NCI-H1092 (cell line): ENCODE data around the gene KDM4E.
"Not testable (repeated sequence)": the region's sequence is repeated elsewhere in the genome, so short reads cannot be mapped to it uniquely, and the experiment has no call there.

Experiments
- DNase-seq: peaks from one replicate; lab custom pipeline; 2025; lab: John Stamatoyannopoulos, UW

KDM4E gene

GRCh38 chr11:95024958-95025357 lies at the start of gene KDM4E:
TSS of gene KDM4E (plus strand) at chr11:95025258. CDS start at chr11:95025558, 300 bp downstream.
- no peak for DNase-seq

GRCh38 chr11:94975599-94975998 lies 49.5 kb upstream of the KDM4E start:
- DNase-seq = no peak

DNA sequence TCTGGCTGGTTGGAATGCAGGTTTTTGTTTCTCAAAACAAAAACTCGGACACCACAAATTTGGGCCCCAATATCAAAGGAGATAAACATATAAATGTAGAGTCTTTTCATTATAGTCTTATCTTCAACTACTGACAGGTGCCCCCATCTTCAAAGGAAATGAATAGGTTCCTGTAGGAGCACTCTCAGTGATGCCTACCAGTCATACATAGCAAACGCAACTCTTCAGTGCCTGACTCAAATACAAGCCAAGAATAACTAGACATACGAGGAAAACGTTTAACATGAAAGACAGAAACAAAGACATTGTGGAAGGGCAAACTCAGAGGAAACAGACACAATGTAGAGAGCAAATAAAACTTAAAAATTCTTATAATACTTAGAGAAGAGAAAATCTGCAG lies 37.7 kb upstream of the KDM4E start:
- no peak for DNase-seq

DNA sequence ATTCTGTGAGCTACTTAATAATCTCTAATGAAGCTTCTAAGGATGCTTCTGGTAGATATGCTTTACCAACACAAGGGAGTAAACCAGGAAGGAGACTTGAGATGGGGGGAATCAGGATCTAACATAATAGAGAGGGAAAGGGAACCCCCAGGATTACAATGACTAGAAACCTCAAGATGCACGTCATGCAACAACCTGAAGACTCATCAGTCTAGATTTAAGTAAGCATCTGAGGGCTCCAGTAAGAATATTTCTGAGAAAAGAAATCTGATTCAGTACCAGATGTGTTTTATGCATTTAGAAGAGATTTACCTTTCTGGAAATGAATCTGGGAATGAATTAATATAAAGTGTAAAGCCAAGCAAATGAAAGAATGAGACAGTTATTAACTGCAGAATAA lies 36.3 kb upstream of the KDM4E start:
- no peak for DNase-seq

DNA sequence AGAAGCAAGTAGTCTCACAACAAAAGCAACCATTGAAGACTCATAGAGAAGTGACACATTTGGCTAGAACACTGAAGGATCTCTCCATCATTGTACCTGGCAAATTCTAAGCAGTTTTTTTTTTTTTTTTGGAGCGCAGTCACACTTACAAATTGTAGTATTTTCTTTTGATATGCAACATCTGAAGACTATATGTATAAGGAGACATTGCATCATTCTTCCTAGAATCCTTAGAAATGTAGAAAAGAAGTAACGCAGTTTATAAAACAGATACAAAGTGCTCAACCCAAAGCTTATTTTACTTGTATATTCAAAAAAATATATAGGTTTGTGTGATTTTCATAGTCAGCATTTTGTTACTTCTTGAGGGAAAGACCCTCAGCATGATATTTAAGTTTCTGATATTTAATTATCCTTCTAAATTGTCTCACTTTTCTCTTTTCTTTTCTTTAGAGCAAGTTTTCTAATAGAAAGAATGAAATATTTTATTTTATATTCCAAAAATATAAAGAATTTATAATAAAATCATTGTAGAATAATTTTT lies 31.6 kb upstream of the KDM4E start:
- DNase-seq = no peak

DNA sequence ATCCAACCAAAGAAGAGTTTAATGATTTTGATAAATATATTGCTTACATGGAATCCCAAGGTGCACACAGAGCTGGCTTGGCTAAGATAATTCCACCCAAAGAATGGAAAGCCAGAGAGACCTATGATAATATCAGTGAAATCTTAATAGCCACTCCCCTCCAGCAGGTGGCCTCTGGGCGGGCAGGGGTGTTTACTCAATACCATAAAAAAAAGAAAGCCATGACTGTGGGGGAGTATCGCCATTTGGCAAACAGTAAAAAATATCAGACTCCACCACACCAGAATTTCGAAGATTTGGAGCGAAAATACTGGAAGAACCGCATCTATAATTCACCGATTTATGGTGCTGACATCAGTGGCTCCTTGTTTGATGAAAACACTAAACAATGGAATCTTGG lies 27.6 kb upstream of the KDM4E start:
- no peak for DNase-seq

- DNase-seq = no peak
Measured at GRCh38 chr11:94998285-94998684, 26.8 kb upstream of the KDM4E start.

- no peak for DNase-seq
Measured at GRCh38 chr11:95003716-95004115, 21.3 kb upstream of the KDM4E start.

DNA sequence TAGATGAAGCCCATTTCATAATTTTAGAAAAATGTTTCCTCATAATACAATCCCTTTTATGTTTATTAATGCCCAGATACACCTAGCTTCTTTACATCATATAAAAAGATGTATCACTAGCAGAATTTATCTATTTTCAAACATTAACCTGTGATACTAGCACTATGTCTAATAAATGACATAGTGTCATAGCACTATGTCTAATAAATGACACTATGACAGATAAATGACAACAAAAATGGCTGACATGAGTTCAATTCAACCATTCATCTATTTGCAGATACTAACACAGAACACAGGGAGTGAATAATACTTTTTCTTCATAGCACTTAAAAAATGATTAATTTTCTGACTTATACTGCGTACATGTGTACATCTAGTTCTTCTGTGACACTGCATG lies 19.4 kb upstream of the KDM4E start:
- no peak for DNase-seq

DNA sequence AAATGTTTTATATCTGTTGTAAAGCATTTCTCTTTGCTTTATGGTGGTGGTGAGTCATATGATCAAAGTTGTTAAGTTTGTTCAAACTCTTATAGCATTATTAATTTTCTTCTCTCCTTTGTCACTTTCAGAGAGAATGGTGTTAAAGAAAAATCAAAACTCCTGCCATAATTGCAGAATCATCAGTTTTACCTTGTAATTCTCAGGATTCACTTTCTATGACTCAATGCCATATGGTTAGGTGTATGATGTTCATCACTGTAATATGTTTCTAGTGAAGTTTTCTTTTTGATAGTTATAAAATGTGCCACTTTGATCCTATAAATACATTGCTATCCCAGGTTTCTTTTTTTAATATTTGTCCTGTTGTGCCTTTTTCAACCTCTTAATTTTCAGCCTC lies 13.7 kb upstream of the KDM4E start:
- DNase-seq = no peak

GRCh38 chr11:95014184-95014821 lies 10.8 kb upstream of the KDM4E start:
- DNase-seq = no peak

DNA sequence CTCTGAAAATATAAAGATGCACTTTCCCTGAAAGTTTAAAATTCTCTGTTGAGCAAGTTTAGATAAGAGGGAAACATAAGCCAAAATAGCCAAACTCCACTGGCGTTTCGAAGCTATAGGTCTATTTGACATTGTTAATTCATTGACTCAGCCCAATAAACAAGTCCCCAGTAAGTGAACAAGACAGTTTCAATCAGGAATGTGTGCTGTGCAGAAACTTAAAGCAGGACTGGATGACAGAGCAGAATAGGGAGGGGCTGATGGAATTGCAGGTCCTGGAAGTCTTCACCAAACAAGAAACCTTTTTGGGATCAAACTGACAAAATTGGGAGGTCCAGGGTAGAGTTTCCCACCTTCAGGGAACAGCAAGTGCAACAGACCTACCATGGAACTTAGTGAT lies 8.9 kb upstream of the KDM4E start:
- DNase-seq = no peak

- DNase-seq = not testable (repeated sequence)
Measured at GRCh38 chr11:95021468-95021867, 3.6 kb upstream of the KDM4E start.

DNA sequence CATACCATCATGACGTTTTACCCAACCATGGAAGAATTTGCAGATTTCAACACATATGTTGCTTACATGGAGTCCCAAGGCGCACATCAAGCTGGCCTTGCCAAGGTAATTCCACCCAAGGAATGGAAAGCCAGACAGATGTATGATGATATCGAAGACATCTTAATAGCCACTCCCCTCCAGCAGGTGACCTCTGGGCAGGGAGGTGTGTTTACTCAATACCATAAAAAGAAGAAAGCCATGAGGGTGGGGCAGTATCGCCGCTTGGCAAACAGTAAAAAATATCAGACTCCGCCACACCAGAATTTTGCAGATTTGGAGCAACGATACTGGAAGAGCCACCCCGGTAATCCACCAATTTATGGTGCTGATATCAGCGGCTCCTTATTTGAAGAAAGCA lies 536 bp downstream of the KDM4E start:
- not testable (repeated sequence) for DNase-seq

GRCh38 chr11:95028357-95028756 lies 3.3 kb downstream of the KDM4E start:
- no peak for DNase-seq

GRCh38 chr11:95033051-95033450 lies 8.0 kb downstream of the KDM4E start:
- no peak for DNase-seq

- DNase-seq = no peak
Measured at GRCh38 chr11:95035316-95035715, 10.3 kb downstream of the KDM4E start.

GRCh38 chr11:95037356-95038035 lies 12.4 kb downstream of the KDM4E start:
- not testable (repeated sequence) for DNase-seq

DNA sequence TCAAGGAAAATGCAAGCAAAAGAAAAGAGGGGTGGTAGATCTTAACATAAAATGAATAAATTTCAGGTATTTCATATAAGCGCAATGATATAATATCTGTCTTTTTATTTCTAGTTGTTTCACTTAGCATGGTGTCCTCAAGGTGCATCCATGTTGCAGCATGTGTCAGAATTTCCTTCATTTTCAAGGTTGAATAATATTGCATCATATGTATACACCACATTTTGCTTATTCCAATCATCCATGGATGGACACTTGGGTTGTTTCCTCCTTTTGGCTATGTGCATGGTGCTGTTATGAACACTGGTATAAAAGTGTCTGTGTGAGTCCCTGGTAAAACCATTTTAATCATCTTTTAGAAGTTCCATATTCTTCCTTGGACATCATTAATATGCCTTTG lies 17.2 kb downstream of the KDM4E start:
- DNase-seq = no peak

GRCh38 chr11:95042906-95043305 lies 17.8 kb downstream of the KDM4E start:
- no peak for DNase-seq

- DNase-seq = no peak
Measured at GRCh38 chr11:95044010-95044409, 19.0 kb downstream of the KDM4E start.

DNA sequence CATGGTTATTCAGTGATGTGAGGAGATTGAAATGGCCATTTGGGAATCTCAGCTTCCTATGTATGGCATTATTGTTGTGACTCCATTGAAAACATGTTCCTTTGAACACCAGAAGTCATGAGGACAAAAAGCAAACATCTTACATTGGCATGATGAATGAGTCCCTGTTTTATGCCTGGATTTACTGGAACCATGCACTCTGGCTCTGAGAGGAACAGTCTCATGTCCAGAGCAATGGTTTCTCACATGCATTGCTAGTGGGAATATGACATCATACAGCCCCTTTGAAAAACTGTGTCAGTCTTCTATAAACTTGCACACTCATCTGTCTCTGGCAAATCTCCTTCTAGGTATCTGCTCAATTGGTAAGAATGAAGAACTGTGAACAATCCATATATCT lies 20.8 kb downstream of the KDM4E start:
- DNase-seq = no peak

- DNase-seq = not testable (repeated sequence)
Measured at GRCh38 chr11:95049122-95049521, 24.1 kb downstream of the KDM4E start, which contains the start of gene KDM4F. TSS of gene KDM4F (plus strand) at chr11:95049422.
